ENCODE measurements around the gene ADH6. TPM values are rescaled to one million over a fixed set of nuclear protein-coding genes. Genes with fewer than 3 reads are reported as not detected.
A peak's percentile ranks its signal among the peaks of the same experiment; 100 is the strongest.

ADH6 gene
- total and polyA plus RNA-seq, 8 donors: 0.04 to 2.2 (median 0.47) TPM

- no peaks in the 10 kb centered on the region for H3K36me3 ChIP-seq
- no peaks in the 10 kb centered on the region for H3K9me3 ChIP-seq
- intact Hi-C loops (cut with DNase I): no loop called here
- no peak overlapping the region for H3K4me3 ChIP-seq
- no peak for DNase-seq
- H3K27me3 ChIP-seq: no peaks in the 10 kb centered on the region
- WGBS, 2 donors: 40 to 53% methylated on average over 4 of the region's 4 CpGs
- H3K4me1 ChIP-seq: peaks cover 7 to 65% (median 28%) of the 10 kb centered on the region in 3 donors
- H3K27ac ChIP-seq: peak overlapping the region in 1 of 4 donors; percentile 10
- peak in 3 of 4 donors; percentile 22 to 60 (median 38) for ATAC-seq
- FAIRE-seq: no peak
- no peak for TF ChIP-seq CTCF (IDR thresholded peaks at IDR 0.05)
Observed at GRCh38 chr4:99154658-99155342, 64.2 kb downstream of the ADH6 start.

Other genes with a start within 250 kb of the ADH6 start
- 10 to 100 TPM; 13.7 to 20.8 (median 16.5) TPM for gene METAP1, start 223.5 kb downstream of the ADH6 start, total RNA-seq
- 10 to 100 TPM; 11.4 to 18.7 TPM for gene METAP1, start 223.5 kb downstream of the ADH6 start, polyA plus RNA-seq
- 10 to 100 TPM; 41.1 to 57.1 (median 45.7) TPM for gene ADH5, start 130.5 kb downstream of the ADH6 start, total RNA-seq
- gene ADH5, start 130.5 kb downstream of the ADH6 start, polyA plus RNA-seq: 10 to 100 TPM; 33.3 to 52.4 TPM
- under 1 TPM in 4 of 6 donors, not detected in 2; 0.14 to 0.58 (median 0.34) TPM for gene ADH4, start 74.9 kb downstream of the ADH6 start, total RNA-seq
- under 1 TPM in 1 of 2 donors, not detected in 1; 0.09 TPM for gene ADH4, start 74.9 kb downstream of the ADH6 start, polyA plus RNA-seq
- gene ADH1A, start 71.7 kb upstream of the ADH6 start, total RNA-seq: 1 to 10 TPM in 1 of 6 donors, under 1 TPM in 5; 0.24 to 1.3 (median 0.64) TPM
- gene ADH1A, start 71.7 kb upstream of the ADH6 start, polyA plus RNA-seq: 1 to 10 TPM in 1 of 2 donors, under 1 TPM in 1; 0.19 to 2.1 TPM
- 100 to 1,000 TPM in 1 of 6 donors, 10 to 100 TPM in 5; 15.5 to 100 (median 29.1) TPM for gene ADH1B, start 102.2 kb upstream of the ADH6 start, total RNA-seq
- 10 to 100 TPM; 48.6 to 61.9 TPM for gene ADH1B, start 102.2 kb upstream of the ADH6 start, polyA plus RNA-seq
- 10 to 100 TPM in 3 of 6 donors, 1 to 10 TPM in 3; 8.3 to 25.8 (median 13.3) TPM for gene ADH1C, start 133.5 kb upstream of the ADH6 start, total RNA-seq
- 10 to 100 TPM in 1 of 2 donors, 1 to 10 TPM in 1; 8.7 to 37.6 TPM for gene ADH1C, start 133.5 kb upstream of the ADH6 start, polyA plus RNA-seq
- gene ADH7, start 216.1 kb upstream of the ADH6 start, total RNA-seq: not detected
- under 1 TPM in 1 of 2 donors, not detected in 1; 0.07 TPM for gene ADH7, start 216.1 kb upstream of the ADH6 start, polyA plus RNA-seq

Data from pancreas (tissue), 10 donors.